ENCODE measurements around the gene HOXB3. TPM values are rescaled to one million over a fixed set of nuclear protein-coding genes. Genes with fewer than 3 reads are reported as not detected.

HOXB3 gene
- total RNA-seq, 1 experiment from 2014 or later: 151 TPM

GRCh38 chr17:48514477-48514876 is 75.6 kb downstream of the HOXB3 start:
- intact Hi-C loops (cut with micrococcal nuclease; ENCODE audit: unreplicated experiment): no loop called here
- DNase-seq: no peak
- Mint-ChIP-seq H3K36me3 (ENCODE audit: insufficient read depth, unreplicated experiment) (no peaks in the 10 kb centered on the region), H3K4me1 (ENCODE audit: low read depth, unreplicated experiment) (no peaks in the 10 kb centered on the region), H3K27me3 (ENCODE audit: unreplicated experiment) (peaks cover 85% of the 10 kb centered on the region), H3K9me3 (ENCODE audit: low read depth, unreplicated experiment) (no peaks in the 10 kb centered on the region), H3K27ac (ENCODE audit: unreplicated experiment) (no peak overlapping the region), H3K4me3 (ENCODE audit: low read depth, unreplicated experiment) (no peak overlapping the region)
- BruUV-seq (replicated peaks): no TSS peak
- TF ChIP-seq CTCF (IDR thresholded peaks at IDR 0.05; ENCODE audit: unreplicated experiment): no peak
- CTCF ChIA-PET: interaction anchor here (0.6 to 1.2 kb wide), 2 partner anchors 9 to 898 kb away, joined by 3 to 4 read pairs; no protein-coding TSS in a partner anchor

GRCh38 chr17:48513666-48514455 is 76.2 kb downstream of the HOXB3 start:
- no peak overlapping the region for H3K4me3 Mint-ChIP-seq (ENCODE audit: low read depth, unreplicated experiment)
- no peaks in the 10 kb centered on the region for H3K9me3 Mint-ChIP-seq (ENCODE audit: low read depth, unreplicated experiment)
- no peaks in the 10 kb centered on the region for H3K36me3 Mint-ChIP-seq (ENCODE audit: insufficient read depth, unreplicated experiment)
- no peak for DNase-seq
- intact Hi-C loops (cut with micrococcal nuclease; ENCODE audit: unreplicated experiment): no loop called here
- CTCF ChIA-PET: interaction anchor here (0.6 to 1.7 kb wide), 6 partner anchors 8 to 897 kb away, joined by 3 to 5 read pairs (median 4); no protein-coding TSS in a partner anchor
- TF ChIP-seq CTCF (IDR thresholded peaks at IDR 0.05; ENCODE audit: unreplicated experiment): no peak
- H3K27me3 Mint-ChIP-seq (ENCODE audit: unreplicated experiment): peaks cover 78% of the 10 kb centered on the region
- no TSS peak for BruUV-seq (replicated peaks)
- H3K27ac Mint-ChIP-seq (ENCODE audit: unreplicated experiment): no peak overlapping the region
- H3K4me1 Mint-ChIP-seq (ENCODE audit: low read depth, unreplicated experiment): no peaks in the 10 kb centered on the region

DNA sequence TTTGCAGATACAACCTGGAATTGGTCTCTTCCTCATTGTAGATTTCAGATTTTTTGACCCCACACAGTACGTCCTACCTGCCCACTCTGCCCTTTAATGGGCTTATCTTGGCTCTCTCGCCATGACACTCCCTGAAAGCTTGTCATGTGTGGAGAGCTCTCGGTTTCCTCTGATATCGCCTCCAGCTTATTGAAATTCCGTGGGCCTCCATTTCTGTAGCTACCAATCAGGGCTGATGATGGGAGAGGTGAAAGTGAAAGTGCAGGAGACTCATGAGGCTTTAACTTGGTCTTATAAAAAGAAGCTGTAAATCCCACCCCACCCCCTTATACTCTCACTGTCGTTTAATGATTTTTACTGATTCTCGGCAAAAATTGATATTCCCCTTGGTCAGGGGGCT is 76.9 kb downstream of the HOXB3 start:
- CTCF ChIA-PET: interaction anchor here (0.6 to 1.7 kb wide), 4 partner anchors 9 to 130 kb away, joined by 3 to 5 read pairs (median 4); no protein-coding TSS in a partner anchor
- Mint-ChIP-seq H3K36me3 (ENCODE audit: insufficient read depth, unreplicated experiment) (no peaks in the 10 kb centered on the region), H3K4me1 (ENCODE audit: low read depth, unreplicated experiment) (no peaks in the 10 kb centered on the region), H3K4me3 (ENCODE audit: low read depth, unreplicated experiment) (no peak overlapping the region), H3K27me3 (ENCODE audit: unreplicated experiment) (peaks cover 77% of the 10 kb centered on the region), H3K27ac (ENCODE audit: unreplicated experiment) (no peak overlapping the region), H3K9me3 (ENCODE audit: low read depth, unreplicated experiment) (no peaks in the 10 kb centered on the region)
- no peak for DNase-seq
- intact Hi-C loops (cut with micrococcal nuclease; ENCODE audit: unreplicated experiment): no loop called here
- no peak for TF ChIP-seq CTCF (IDR thresholded peaks at IDR 0.05; ENCODE audit: unreplicated experiment)
- BruUV-seq (replicated peaks): no TSS peak

GRCh38 chr17:48510761-48511604 is 79.1 kb downstream of the HOXB3 start:
- no peak for DNase-seq
- Mint-ChIP-seq H3K4me3 (ENCODE audit: low read depth, unreplicated experiment) (no peak overlapping the region), H3K36me3 (ENCODE audit: insufficient read depth, unreplicated experiment) (no peaks in the 10 kb centered on the region), H3K27me3 (ENCODE audit: unreplicated experiment) (peaks cover 56% of the 10 kb centered on the region), H3K9me3 (ENCODE audit: low read depth, unreplicated experiment) (no peaks in the 10 kb centered on the region), H3K4me1 (ENCODE audit: low read depth, unreplicated experiment) (peaks cover 4% of the 10 kb centered on the region), H3K27ac (ENCODE audit: unreplicated experiment) (no peak overlapping the region)
- CTCF ChIA-PET: interaction anchor here (0.7 kb wide), 4 partner anchors 17 to 207 kb away, joined by 3 to 6 read pairs (median 4); no protein-coding TSS in a partner anchor
- BruUV-seq (replicated peaks): no TSS peak
- TF ChIP-seq CTCF (IDR thresholded peaks at IDR 0.05; ENCODE audit: unreplicated experiment): no peak
- intact Hi-C loops (cut with micrococcal nuclease; ENCODE audit: unreplicated experiment): no loop called here

Measured in Calu3 (cell line).